IPS-15b (cell line): ENCODE data around the gene BMF.

Source experiments
- H3K27me3 ChIP-seq: one replicate; pipeline ENCODE4 v1.6.1; 2013; ENCODE audit warnings: low read length; ENCODE audit not compliant: control insufficient read depth, insufficient read depth
- H3K36me3 ChIP-seq: one replicate; pipeline ENCODE4 v1.6.1; 2013; ENCODE audit warnings: low read length; ENCODE audit not compliant: control insufficient read depth, insufficient read depth
- H3K4me1 ChIP-seq: one replicate; pipeline ENCODE4 v1.6.1; 2013; ENCODE audit warnings: mild to moderate bottlenecking, low read length; ENCODE audit not compliant: control insufficient read depth, insufficient read depth
- H3K4me3 ChIP-seq: one replicate; pipeline ENCODE4 v1.5.1; 2013; ENCODE audit warnings: low read depth, low read length
- H3K9ac ChIP-seq: one replicate; pipeline ENCODE4 v1.6.1; 2013; ENCODE audit warnings: low read depth, mild to moderate bottlenecking, low read length
- H3K9me3 ChIP-seq: one replicate; pipeline ENCODE4 v1.6.1; 2013; ENCODE audit warnings: mild to moderate bottlenecking, low read length; ENCODE audit not compliant: control insufficient read depth, insufficient read depth

The BMF gene

DNA sequence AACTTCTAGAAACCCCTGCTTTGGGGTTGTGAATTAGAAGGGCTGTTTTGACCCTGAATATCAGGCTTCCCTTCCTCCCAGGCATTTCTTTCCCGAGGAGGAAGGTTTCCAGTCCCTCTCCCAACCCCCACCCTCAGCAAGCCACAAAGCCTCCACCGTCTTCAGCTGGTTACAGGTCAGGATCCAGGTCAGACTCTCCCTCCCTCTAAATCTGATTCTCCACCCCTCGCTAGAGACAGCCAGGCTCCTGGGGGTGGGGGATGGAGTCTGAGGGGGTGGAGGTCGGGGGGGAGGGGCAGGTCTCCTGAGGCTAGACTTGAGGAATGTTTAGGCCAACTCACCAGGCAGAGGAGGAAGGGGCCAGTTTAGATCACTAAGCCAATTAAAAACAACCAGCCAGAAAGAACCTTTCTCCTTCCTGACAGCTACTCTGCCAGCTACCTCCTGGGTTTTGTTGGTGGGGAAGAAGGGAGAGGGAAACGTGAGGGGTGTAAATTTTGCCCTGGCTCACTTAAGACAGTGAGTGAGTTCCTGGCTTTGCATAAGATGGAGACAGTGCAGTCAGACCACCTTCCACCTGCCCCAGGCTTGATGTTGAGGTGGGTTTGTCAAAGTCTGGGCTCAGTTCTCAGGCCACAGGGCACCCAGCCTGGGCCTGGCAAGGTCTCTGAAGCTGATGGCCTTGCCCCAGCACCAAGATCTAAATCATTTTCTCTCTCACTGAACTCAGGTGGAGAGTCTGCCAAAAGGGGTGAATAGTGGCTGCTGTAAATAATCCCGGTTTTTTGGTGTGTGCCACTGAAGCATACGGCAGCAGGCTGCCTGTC is 19.5 kb downstream of the BMF start:
- Histone ChIP-seq H3K4me3 (peak overlapping the region; percentile 30), H3K27me3 (no peaks in the 10 kb centered on the region), H3K9me3 (no peaks in the 10 kb centered on the region), H3K36me3 (no peaks in the 10 kb centered on the region), H3K4me1 (peaks cover 55% of the 10 kb centered on the region), H3K9ac (peak overlapping the region; percentile 54)

DNA sequence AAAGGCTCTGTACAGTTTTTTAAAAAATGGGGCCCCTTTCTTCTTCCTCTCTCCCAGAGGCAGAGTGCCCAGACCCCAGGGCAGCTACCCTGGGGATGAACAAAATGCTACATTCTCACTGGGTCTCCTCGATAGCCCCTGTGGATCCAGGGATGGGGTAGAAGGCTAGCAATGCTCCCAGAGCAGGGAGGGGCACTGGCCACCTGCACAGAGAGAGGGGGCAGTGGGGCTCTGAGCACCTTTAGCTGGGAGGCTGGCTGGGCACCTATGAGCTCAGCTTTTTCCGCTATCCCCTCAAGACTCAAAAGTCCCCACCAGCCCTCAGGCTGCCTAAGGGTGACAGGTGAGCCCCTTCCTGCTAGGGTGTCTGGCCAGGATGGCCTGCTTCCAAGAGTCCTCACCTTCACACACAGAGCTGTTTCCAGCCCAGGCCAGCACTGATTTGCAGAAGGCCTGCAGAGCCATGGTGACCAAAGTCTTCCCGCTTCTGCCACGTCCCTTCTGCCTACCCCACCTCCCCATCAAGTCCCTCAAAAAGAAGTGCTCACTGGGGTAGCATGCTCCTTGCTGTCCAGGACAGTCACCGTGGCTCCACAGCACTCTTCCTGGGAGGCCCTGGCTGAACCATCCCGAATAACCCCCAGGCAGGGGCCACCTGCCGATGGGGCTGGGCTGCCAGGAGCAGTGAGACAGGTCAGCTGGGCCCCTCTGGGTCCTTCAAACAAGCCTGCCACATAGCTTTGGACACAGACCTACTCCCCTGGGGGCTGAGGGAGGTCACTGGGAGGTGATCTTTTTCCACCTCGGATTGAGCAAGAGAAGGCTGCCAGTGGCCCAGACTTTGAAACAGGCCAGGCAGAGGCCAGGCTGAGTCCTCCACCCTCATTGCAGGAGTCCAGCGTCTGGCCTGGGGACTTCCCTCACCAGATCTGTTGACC is 20.4 kb downstream of the BMF start:
- no peaks in the 10 kb centered on the region for H3K36me3 ChIP-seq
- peaks cover 48% of the 10 kb centered on the region for H3K4me1 ChIP-seq
- peaks cover 5% of the 10 kb centered on the region for H3K27me3 ChIP-seq
- no peaks in the 10 kb centered on the region for H3K9me3 ChIP-seq
- peak overlapping the region; percentile 26 for H3K4me3 ChIP-seq
- peak overlapping the region; percentile 54 for H3K9ac ChIP-seq

DNA sequence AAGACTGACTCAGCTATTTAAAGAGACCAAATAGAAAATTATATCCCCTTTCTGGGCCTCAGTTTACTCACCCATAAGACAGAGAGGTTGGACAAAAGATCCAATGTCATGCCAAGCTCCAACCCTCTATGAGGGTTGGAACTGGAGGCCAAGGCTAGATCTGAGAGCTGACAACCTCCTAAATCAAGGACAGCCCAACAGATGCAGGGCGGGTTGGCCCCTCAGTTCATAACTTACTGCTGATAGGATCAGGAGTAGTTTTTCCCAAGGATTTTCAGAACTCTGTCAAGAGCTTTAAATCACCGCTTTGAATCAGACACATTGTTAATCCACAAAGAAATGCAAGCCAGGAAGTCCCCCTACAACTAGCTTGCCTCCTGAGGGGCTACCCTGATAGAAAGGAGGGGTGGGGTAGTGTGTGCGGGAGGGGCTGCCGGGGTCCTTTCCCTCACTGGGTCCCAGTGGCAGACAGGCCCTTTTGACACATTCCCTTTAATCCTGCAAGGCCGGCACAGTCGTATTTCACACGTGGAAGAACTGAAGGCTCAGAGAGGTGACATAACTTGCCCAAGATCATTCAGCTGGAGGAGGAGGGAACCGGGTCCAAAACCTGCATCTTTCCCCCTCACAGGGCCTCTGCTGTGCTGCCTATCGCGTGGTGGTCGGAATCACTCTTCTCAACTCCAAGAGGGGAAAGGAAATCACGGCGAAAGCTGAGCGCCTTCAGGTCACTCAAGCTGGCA is 21.4 kb downstream of the BMF start:
- peaks cover 40% of the 10 kb centered on the region for H3K4me1 ChIP-seq
- no peaks in the 10 kb centered on the region for H3K9me3 ChIP-seq
- H3K4me3 ChIP-seq = no peak overlapping the region
- H3K36me3 ChIP-seq = no peaks in the 10 kb centered on the region
- H3K9ac ChIP-seq = no peak overlapping the region
- peaks cover 14% of the 10 kb centered on the region for H3K27me3 ChIP-seq

DNA sequence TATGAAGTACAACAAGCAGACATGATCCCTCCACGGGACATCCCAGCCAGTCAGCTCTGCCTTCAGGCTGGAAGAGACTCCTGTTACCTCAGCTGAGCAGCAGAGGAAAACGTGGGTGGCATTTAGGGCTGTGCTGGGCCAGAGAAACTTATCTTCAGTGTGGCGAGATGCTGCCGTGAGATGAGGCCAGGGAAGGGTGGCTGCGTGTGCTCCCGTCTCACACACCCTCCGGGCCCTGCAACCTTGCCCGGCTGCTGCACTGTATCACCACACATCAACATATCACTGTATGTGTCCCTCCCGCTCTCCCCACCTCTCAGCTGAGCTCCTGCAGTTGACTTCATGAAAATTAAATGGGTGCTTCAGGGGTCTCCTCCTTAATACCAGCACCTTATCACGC is 23.4 kb downstream of the BMF start:
- Histone ChIP-seq H3K9ac (no peak overlapping the region), H3K4me1 (peaks cover 46% of the 10 kb centered on the region), H3K36me3 (no peaks in the 10 kb centered on the region), H3K27me3 (peaks cover 29% of the 10 kb centered on the region), H3K9me3 (no peaks in the 10 kb centered on the region), H3K4me3 (no peak overlapping the region)

DNA sequence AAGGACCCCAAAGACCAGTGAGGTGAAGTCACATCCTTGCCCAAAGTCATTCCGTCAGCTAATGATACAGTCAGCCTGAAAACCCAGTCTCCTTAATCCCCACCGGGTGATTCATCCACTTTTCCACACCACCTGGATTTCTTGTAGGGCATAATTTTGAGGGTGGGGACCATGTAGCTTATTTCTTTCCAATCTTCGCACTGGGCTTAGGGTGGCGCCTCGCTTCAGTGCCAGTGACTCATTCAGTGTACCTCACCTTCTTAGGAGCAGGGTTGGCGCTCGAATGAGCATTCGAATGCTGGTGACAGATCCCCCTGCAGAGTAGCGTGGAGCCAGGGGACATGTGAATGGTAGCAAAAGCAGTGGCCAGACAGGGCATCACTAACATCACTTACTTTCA is 24.0 kb downstream of the BMF start:
- no peak overlapping the region for H3K9ac ChIP-seq
- H3K27me3 ChIP-seq = peaks cover 31% of the 10 kb centered on the region
- H3K9me3 ChIP-seq = no peaks in the 10 kb centered on the region
- H3K36me3 ChIP-seq = no peaks in the 10 kb centered on the region
- no peak overlapping the region for H3K4me3 ChIP-seq
- H3K4me1 ChIP-seq = peaks cover 41% of the 10 kb centered on the region

DNA sequence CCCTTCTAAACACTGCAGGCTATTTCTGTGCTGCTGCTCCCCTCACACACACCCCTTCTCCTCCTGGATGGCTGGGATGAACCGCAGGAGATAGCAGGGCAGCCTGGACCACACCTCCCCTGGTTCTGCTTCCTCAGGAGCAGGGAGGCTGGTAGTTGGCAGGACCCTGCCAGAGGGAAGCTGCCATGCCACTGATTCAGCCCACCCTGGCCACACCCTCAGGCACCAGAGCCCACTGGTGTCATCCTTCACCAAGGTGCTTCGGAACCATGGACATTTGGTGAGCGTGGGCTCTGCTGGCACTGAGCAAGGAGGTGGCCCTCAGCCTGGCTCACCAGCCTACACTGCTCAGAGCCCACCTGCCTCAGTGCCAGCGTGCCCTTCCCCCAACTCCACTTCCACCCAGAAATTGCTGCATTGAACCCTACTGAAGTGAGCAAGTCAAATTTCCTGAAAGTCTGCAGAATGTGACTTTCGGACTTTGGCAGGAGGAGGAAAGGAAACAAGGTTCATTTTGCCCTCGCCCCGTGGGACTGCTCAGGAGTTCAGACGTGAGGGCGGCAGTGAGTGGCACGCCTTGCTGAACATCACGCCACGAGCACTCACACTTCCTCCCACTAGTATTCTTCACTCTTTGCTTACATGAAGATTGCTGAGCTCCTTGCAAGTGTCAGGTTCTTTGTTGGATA is 26.3 kb downstream of the BMF start:
- Histone ChIP-seq H3K4me1 (peaks cover 20% of the 10 kb centered on the region), H3K27me3 (peaks cover 31% of the 10 kb centered on the region), H3K4me3 (no peak overlapping the region), H3K36me3 (no peaks in the 10 kb centered on the region), H3K9ac (no peak overlapping the region), H3K9me3 (no peaks in the 10 kb centered on the region)

DNA sequence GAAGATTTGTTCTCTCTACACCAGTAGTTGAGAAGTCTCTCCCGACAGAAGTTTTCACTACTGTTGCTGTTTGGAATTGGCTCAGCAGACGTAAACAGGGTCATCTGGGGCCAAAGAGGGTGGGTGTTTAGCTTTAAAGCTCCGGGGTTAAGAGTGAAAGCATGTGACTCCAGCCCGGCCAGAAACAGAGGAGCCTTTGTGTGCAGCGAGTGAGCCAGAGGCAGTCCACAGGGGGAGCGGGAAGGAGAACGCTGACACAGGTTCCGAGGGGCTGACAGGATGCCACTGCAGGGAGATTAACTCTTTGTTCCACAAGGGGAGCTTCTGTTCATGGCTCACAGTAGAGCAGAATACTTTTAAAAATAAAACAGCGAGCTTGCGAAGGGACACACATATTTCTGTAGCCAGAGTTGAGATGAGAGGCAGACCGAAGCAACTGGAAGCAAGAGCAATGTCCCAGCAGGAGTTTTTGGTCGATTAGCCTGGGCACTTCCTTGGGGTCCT is 26.9 kb downstream of the BMF start:
- H3K9ac ChIP-seq = no peak overlapping the region
- peak overlapping the region; percentile 16 for H3K4me3 ChIP-seq
- H3K4me1 ChIP-seq = peaks cover 18% of the 10 kb centered on the region
- no peaks in the 10 kb centered on the region for H3K36me3 ChIP-seq
- H3K27me3 ChIP-seq = peaks cover 31% of the 10 kb centered on the region
- no peaks in the 10 kb centered on the region for H3K9me3 ChIP-seq

DNA sequence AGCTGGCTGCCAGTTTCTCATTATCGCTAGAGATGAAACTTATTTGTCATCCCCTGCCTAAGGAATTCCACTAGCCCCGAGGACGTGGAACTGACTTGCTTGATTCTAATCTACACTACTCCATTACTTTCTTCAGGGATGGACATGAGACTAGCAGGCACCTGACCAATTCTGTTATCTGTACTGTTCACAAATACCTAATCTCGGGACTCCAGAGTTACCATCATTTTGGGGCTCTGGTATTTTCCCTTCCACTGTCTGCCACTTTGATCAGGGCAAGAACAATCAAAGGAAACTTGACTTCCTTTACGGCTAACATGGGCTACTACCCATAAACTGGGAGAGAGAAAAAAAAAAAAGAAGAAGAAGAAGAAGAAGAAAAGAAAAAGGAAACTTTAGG is 27.8 kb downstream of the BMF start:
- peaks cover 31% of the 10 kb centered on the region for H3K27me3 ChIP-seq
- H3K4me1 ChIP-seq = peaks cover 18% of the 10 kb centered on the region
- no peaks in the 10 kb centered on the region for H3K9me3 ChIP-seq
- H3K4me3 ChIP-seq = no peak overlapping the region
- no peak overlapping the region for H3K9ac ChIP-seq
- H3K36me3 ChIP-seq = no peaks in the 10 kb centered on the region

DNA sequence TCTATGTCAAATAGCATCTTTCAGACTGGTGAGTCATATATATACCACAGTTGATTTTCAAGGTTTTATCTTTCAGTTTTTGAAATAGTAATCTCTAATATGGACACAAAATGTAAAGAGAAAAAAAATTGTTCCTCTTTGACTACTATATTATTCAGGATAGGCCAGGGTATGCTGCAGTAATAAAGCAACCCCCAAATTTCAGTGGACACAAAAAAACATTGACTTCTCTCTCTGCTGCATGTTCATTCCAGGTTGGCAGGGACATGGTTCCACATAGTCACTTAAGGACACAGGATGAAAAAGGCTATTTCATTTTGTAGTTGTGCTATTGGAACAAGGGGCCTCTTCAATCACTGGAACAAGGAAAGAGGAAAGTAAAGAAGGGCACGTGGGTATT is 28.6 kb downstream of the BMF start:
- Histone ChIP-seq H3K36me3 (no peaks in the 10 kb centered on the region), H3K4me3 (no peak overlapping the region), H3K9ac (no peak overlapping the region), H3K4me1 (peaks cover 18% of the 10 kb centered on the region), H3K9me3 (no peaks in the 10 kb centered on the region), H3K27me3 (peaks cover 31% of the 10 kb centered on the region)

DNA sequence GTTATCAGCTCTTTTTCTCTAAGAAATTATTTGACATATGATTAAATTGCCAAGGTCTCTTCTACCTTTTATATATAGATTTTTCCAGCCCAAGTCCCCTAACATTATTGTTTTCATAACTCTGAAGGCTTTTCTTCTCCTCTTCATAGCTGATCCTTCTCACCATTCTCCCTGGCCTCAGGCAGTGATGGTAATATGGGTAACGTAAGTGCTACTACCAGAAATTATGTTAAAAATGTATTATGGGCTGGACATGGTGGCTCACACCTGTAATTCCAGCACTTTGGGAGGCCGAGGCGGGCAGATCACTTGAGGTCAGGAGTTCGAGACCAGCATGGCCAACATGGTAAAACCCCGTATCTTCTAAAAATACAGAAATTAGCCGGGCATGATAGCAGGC is 29.2 kb downstream of the BMF start:
- no peaks in the 10 kb centered on the region for H3K36me3 ChIP-seq

More for the DNA sequence above, 29.2 kb downstream of the BMF start:
- H3K27me3 ChIP-seq = peaks cover 31% of the 10 kb centered on the region
- no peak overlapping the region for H3K4me3 ChIP-seq
- no peak overlapping the region for H3K9ac ChIP-seq
- H3K9me3 ChIP-seq = no peaks in the 10 kb centered on the region
- peaks cover 15% of the 10 kb centered on the region for H3K4me1 ChIP-seq
